Measurements from ENCODE around the gene HEY2.
"Not testable (repeated sequence)": the region's sequence is repeated elsewhere in the genome, so short reads cannot be mapped to it uniquely, and the experiment has no call there.

The HEY2 gene

DNA sequence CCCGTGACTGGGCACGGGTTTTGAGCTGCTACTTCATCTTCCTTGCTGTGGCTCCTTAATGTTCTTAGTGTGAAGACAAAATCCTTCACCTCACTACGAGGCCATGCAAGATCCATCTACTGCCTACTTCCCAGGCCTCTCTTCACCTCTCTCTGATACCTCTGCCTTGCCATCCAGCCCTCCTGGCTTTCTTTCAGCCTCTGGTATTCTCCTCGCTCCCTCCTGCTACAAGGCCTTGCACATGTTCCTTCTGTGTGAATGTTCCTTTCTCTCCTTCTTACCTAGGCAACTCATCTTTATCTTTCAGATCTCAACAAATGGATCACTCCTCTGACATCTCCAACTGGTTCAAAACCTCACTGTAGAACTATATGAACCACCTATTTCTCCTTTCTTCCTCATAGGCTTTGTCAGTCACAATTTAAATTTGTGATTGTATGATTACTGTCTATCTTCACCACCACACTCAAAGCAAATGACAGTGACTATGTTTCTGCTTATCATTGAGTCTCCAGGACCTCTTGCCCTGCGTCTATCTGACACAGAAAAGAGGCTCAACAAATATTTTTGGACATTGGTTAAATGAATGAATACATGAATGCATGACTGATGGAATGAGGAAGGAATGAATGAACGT lies 19.8 kb downstream of the HEY2 start:
- DNase-seq (ENCODE audit: low read depth in 2 of 2): no peak

DNA sequence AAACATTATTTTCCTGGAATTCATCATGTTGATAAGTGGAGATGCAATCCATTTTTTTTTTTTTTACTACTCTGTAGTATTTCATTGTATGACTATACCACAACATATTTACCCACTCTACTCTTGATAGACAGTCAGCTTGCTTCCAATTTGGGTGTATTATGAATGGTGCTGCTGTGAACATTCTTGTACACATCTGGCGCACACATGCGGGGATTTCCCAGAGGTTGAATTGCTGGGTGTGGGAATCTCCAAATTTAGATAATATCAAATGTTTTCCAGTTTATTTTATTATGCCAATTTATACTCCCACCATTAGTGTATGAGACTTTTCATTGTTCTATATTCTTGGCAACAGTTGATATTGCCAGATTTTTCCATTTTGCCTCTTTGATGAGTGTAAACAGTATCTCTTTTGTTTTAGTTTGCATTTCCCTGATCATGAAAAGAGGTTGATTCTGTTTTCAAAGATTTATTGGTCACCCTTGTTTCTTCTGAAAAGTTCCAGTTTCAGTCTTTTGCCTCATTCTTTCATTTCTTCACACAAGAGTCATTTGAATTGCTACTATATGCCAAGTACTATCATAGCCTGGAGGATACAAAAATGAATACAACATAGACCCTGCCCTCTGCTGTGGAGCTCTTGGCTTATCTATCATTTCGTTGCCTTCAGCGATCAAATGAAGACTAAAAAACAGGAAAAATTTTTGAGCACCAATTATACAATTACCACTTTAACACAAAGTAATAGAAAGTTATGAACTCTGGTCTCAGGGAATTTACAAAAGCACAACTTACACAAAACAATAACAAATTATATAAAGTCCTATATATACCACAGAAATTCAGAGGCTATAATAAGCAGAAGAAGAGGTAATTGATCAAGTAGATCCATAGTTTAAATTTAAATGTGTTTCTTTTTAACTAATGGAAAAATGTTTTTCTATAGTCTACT lies 24.2 kb downstream of the HEY2 start:
- DNase-seq (ENCODE audit: low read depth in 2 of 2): no peak

DNA sequence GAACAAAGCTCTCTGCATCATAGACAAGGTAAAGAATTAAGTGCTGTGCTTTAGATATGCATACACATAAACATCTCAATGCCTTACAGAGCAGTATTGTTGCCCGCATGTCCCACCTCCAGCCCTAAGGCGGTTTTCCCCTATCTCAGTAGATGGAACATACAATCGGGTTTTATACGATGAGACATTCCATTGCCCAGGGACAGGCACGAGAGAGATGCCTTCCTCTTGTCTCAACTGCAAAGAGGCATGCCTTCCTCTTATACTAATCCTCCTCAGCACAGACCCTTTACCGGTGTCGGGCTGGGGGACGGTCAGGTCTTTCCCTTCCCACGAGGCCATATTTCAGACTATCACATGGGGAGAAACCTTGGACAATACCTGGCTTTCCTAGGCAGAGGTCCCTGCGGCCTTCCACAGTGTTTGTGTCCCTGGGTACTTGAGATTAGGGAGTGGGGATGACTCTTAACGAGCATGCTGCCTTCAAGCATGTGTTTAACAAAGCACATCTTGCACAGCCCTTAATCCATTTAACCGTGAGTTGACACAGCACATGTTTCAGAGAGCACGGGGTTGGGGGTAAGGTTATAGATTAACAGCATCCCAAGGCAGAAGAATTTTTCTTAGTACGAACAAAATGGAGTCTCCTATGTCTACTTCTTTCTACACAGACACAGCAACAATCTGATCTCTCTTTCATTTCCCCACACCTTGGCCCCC lies 26.8 kb downstream of the HEY2 start:
- not testable (repeated sequence) for DNase-seq (ENCODE audit: low read depth in 2 of 2)

DNA sequence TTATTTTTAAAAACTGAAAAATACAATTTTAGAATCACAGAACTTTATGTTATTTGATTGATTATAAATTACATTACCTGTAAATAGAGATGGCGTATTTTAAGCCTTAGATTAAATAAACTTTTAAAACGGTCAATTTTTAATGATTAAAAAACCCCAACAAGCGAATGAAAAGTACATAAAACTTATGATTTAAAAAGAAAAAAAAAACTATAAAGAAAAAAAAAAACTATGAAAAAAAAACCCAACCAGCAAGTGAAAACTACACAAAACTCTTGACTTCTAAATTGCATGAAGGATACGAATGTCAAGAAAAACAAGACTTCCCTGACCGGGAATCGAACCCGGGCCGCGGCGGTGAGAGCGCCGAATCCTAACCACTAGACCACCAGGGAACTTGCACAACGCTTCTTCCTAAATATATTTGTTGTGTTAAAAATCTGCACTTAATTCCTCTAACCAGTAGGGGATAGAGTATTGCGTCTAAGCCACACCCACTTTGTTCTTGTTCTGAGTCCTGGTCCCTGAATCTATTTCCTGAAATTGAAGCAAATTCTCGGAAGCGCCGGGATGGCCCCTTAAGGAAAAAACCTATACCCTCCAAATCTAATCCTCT lies 30.6 kb downstream of the HEY2 start:
- peak; percentile 67 to 78 for DNase-seq (ENCODE audit: low read depth in 2 of 2)

DNA sequence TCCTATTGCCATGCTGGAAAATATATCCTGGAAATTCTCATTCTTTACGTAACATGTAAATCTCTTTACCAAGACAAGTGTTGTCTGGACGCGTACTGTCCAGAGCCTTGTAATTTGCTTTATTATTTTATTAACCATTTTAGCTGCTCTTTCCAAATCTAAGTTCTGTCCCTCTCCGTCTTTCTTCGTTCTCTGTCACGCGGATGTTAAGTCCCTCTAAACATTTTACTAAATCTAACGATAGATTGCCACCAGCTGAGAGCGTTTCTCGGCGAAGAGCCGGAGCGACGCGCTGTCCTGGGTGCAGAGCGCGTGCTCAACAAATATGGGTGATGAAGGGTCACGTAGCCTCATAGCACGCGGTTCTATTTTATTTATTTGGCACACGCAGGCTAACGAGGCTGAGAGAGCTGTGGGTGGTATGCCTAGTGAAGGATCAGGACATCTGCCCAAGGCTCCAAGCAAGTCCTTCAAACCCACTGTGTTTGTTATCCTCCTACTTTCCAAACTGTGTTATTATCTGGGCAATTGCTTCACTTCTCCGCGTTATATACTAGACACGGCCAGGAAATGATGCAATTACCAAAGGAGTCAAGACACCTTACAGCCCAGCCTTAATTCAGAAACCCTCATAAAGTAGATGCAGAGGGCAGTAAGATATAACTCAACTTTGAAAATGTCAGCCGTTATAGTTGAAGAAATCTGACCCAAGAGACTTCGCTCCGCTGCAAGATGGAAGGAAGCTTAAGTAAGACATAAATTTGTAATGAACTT lies 31.3 kb downstream of the HEY2 start:
- DNase-seq (ENCODE audit: low read depth in 2 of 2): no peak

- no peak for DNase-seq (ENCODE audit: low read depth in 2 of 2)
These were observed 32.0 kb downstream of the HEY2 start for GRCh38 chr6:125781314-125781868.

GRCh38 chr6:125784365-125784764 lies 34.9 kb downstream of the HEY2 start:
- no peak for DNase-seq (ENCODE audit: low read depth in 2 of 2)

DNA sequence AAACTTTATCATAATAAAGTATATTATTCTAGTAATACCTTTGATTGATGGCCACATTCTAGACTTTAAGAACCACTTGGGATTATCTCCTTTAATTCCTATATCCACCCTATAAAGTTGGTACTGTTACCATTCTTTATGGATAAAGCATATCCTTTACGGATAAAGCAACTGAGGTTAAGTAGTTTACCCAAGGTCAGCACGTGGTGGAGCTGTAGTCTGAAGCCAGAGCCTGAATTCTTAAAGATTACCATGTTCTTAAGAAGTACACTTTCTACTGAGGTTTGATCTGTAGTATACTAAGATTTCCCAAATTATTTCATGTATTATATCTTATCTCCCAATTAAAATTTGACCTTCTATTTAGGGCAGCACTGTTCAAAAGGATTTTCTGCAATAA lies 38.4 kb downstream of the HEY2 start:
- no peak for DNase-seq (ENCODE audit: low read depth in 2 of 2)

DNA sequence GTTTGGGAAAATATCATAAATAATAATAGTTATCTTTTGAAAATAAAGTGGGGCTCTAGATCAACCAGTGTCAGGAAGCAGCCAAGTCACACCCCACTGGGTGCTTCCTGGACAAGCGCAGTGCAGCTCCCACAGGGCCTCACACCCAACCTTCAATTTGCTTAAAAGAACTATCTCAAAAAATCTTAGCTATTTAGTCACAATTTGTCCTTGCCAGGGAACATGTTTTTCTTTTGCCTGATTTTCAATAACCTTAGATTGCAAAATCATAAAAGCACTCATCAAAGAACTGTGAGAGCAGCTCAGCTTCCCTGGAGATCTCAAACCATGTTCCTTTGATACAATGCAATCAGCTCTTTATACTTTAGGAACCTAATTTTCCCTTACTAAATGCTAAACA lies 39.7 kb downstream of the HEY2 start:
- DNase-seq (ENCODE audit: low read depth in 2 of 2): no peak

DNA sequence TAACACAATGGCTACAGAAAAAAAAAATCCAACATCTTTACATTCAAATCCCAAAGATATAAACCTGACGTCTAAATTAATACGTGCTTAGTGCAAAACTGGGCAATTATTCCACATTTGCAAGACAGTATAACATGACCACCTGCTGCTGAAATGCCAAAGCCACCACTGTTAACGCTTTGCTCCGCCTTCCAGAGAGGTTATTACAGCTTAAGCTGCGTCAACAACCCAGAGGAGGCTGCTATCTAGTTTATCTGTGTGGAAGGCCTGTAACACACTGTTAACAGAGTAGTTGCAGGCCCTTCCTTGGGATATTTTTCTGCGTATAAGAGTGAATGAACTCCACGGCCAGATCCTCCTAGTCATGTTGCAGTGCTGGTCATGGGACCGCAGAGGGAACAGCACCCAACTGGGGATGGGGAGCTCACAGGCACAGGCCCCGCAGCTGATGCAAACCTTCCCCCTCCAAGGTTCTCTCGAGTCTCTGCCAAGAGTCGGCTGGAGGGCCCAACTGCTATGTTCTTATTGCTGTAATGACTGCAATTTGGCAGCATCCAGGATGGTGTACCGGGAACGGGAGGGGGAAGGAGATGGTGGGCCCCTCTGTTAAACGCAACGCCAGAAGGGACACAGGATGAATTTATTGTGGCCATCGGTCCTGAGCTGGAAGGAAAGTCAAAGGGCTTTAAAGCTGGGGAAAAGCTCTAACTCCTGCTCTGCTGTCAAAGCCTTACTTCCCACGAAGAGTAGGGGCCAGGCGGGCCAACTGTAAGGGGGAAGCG lies 40.3 kb downstream of the HEY2 start:
- DNase-seq (ENCODE audit: low read depth in 2 of 2): no peak

DNA sequence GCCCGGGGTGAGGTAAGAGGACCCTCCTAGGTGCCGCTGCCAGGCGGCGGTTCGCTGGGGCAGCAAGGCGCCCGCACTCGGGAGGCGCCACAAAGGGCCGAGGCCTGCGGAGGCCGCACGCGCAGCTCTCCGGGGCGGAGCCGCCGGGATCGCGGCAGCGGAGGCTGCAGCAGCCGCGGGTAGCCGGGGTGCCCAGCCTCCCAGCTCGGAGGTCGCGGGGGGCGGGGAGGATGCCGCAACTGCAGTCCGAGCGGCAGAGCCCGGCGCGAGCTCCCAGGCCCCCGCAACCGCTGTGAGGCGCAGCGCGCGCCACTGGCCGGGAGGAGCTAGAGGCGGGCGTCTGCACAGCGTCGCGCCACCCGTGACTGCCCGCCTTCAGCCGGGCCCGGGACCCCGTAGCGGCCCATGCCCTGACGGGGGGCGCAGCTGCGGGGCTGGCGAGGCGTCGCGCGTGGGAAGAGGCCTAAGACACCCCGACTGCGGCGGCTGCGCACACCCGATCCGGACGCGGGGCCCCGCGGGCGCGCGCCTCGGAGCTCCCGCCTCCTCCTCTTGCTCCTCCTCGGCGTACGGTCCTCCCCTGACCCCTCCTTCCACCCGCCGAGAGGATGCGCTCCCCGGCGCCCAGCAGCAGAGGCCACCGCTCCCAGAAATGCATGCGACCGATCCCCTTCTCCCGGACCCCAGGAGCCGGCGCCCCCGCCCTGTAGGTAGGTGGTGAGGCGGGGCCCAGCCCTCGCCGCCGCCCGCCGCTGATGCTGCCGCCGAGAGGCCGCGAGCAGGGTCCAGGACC lies 41.1 kb downstream of the HEY2 start, which contains the start of gene NCOA7:
Gene NCOA7, plus strand, starts transcription at position 603 of the 793 bp plus-strand sequence. CDS start 24,395 bp downstream, outside the sequence.
- peak; percentile 59 to 62 for DNase-seq (ENCODE audit: low read depth in 2 of 2)

- no peak for DNase-seq (ENCODE audit: low read depth in 2 of 2)
These were observed 41.9 kb downstream of the HEY2 start for GRCh38 chr6:125791151-125791819.

GRCh38 chr6:125791820-125792165 lies 42.4 kb downstream of the HEY2 start:
- DNase-seq (ENCODE audit: low read depth in 2 of 2): no peak

DNA sequence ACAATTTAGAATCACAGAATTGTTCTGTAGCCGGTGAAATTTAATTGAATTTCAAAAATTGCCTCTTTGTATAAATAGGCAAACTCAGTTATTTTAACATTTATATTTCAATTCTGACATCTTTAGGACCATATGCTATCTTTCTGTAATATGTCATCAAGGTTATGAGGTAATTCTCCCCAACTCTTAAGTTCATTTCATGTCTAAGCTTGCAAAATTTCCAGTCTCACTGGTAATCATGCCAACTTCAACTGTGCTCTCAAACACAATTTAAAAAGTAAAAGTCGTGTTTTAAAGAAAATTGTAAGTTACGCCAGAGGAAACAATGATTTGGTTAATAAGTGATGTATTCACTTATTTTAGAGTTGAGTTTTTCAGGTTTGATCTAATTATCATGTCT lies 42.7 kb downstream of the HEY2 start:
- DNase-seq (ENCODE audit: low read depth in 2 of 2): no peak

GRCh38 chr6:125792680-125793079 lies 43.2 kb downstream of the HEY2 start:
- DNase-seq (ENCODE audit: low read depth in 2 of 2): no peak

DNA sequence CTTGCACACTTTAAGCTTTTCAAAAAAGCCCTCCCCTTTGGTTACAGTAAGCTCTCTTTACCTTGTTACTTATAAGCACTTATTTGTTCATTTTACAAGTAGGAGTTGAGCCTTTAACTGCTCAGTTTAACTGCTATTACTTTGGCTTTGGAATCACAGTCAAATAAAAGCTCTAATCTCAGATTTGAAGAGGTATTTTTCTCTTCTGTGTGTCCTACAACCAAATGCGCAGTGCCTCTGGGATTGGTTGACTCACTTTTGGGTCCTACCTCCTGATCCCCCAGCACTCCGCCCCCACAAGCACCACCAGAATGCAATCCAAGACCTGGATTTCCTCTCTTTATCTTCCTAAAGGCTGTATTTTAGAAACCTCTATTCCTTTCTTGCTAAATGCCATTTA lies 43.8 kb downstream of the HEY2 start:
- no peak for DNase-seq (ENCODE audit: low read depth in 2 of 2)

GRCh38 chr6:125793863-125794262 lies 44.4 kb downstream of the HEY2 start:
- no peak for DNase-seq (ENCODE audit: low read depth in 2 of 2)

DNA sequence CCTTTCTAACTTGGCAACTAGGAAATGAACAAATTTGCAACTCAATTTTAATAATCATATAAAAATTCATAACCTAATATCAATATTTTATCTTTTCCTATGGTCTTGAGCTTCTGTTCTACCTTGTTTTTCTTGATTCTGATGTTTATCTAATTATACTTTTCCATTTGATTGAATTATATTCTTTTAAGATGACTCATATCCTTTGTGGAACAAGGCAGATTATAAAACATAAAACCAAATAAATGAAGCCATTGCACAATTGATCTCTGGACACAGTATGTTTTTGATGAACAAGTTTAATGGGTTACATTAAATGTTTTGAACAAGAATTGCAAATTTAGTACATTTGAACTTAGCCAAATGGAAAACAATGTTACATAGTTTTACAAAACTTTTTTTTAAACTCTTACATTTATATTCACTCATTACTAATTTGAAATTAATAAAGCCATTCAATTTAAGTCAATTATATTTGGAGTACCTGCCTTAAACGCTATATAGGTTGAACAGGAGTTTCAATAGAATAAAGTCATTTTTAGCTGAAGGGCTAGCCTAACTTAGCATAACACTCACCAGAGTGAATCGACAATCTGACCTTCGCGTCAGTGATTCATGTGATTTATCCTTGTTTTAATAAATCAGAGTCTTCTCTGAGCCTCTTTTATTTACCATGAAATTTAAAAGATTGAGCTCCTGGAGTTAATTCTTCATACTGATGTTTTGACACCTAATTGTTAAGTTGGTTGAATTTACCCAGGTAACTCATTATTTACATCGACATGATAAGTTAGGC lies 45.1 kb downstream of the HEY2 start:
- DNase-seq (ENCODE audit: low read depth in 2 of 2): no peak

Data from stimulated activated CD8-positive, alpha-beta memory T cell treated with anti-CD3 and anti-CD28 coated beads, Interleukin-7, amount 100 ng/mL, for 1 hour (primary cell).